ENCODE data around the gene ARHGEF38.
A peak's percentile ranks its signal among the peaks of the same experiment; 100 is the strongest.

DNA sequence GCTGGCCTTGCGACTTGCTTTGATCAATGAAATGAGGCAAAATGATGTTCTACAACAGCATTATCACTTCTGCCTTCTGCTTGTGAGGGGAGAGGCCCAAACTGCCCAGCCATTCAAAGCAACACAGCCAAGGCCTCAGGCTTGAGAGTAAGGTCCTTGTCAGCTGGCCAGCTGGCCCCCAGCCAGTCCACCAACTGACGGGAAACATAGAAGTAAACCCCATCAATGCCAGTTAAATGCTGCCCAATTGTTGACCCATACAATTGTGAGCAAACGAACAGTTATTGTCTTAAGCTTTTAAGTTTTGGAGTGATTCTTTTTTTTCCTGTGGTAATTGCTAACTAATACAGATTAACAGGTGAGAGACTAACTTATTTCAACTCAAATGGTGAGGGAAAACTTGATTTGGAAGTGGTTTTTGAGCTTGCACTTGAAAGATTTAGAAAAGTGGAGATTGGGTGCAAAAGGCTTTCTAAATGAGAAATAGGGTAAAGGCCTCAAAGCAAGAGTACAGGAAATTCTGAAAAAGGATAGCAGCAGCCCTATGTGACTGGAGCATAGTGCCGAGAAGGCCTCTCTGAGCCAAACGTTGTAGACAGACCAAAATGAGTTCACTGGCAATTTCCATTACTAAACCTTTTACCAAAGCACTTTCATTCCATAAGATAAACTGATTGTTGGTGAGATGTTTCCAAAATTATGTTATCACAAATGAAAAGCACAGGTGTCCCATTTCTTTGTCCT lies 66.9 kb downstream of the ARHGEF38 start:
- TF ChIP-seq, protein P1, sequence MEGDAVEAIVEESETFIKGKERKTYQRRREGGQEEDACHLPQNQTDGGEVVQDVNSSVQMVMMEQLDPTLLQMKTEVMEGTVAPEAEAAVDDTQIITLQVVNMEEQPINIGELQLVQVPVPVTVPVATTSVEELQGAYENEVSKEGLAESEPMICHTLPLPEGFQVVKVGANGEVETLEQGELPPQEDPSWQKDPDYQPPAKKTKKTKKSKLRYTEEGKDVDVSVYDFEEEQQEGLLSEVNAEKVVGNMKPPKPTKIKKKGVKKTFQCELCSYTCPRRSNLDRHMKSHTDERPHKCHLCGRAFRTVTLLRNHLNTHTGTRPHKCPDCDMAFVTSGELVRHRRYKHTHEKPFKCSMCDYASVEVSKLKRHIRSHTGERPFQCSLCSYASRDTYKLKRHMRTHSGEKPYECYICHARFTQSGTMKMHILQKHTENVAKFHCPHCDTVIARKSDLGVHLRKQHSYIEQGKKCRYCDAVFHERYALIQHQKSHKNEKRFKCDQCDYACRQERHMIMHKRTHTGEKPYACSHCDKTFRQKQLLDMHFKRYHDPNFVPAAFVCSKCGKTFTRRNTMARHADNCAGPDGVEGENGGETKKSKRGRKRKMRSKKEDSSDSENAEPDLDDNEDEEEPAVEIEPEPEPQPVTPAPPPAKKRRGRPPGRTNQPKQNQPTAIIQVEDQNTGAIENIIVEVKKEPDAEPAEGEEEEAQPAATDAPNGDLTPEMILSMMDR (IDR thresholded peaks at IDR 0.05; ENCODE audit: low read depth, low read length, missing input control), result no peak
- TF ChIP-seq YY1 (IDR thresholded peaks at IDR 0.05) (peak; percentile 92), SP1 (IDR thresholded peaks at IDR 0.05) (peak; percentile 94), RAD21 (IDR thresholded peaks at IDR 0.05) (peak; percentile 31 to 53), HNF4G (IDR thresholded peaks at IDR 0.05) (no peak), RXRA (IDR thresholded peaks at IDR 0.05) (peak; percentile 90 to 96), ATF3 (IDR thresholded peaks at IDR 0.05) (peak; percentile 38), MAX (IDR thresholded peaks at IDR 0.05) (peak; percentile 51), TAF1 (conservative IDR thresholded peaks at IDR 0.05) (peak; percentile 59), GABPA (IDR thresholded peaks at IDR 0.05 in 1 of 2, conservative IDR thresholded peaks at IDR 0.05 in 1 of 2) (no peak)
- TF ChIP-seq, protein P2, sequence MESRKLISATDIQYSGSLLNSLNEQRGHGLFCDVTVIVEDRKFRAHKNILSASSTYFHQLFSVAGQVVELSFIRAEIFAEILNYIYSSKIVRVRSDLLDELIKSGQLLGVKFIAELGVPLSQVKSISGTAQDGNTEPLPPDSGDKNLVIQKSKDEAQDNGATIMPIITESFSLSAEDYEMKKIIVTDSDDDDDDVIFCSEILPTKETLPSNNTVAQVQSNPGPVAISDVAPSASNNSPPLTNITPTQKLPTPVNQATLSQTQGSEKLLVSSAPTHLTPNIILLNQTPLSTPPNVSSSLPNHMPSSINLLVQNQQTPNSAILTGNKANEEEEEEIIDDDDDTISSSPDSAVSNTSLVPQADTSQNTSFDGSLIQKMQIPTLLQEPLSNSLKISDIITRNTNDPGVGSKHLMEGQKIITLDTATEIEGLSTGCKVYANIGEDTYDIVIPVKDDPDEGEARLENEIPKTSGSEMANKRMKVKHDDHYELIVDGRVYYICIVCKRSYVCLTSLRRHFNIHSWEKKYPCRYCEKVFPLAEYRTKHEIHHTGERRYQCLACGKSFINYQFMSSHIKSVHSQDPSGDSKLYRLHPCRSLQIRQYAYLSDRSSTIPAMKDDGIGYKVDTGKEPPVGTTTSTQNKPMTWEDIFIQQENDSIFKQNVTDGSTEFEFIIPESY (IDR thresholded peaks at IDR 0.05), result no peak

Data from liver (tissue), 3 donors.